ENCODE data around the gene DGKI.

DGKI gene

GRCh38 chr7:137704723-137705122 is 142.1 kb downstream of the DGKI start:
- Histone ChIP-seq H3K36me3 (ENCODE audit: control insufficient read depth in 2 of 2, insufficient read depth in 1 of 2, low read length in 2 of 2) (no peaks in the 10 kb centered on the region), H3K4me3 (ENCODE audit: low read depth, low read length) (no peak overlapping the region), H3K4me1 (ENCODE audit: control insufficient read depth, insufficient read depth, low read length) (no peaks in the 10 kb centered on the region), H3K27ac (ENCODE audit: extremely low read depth, low read depth, low read length) (no peak overlapping the region), H3K9me3 (ENCODE audit: control insufficient read depth, insufficient read depth, low read depth, low read length) (no peaks in the 10 kb centered on the region)
- TF ChIP-seq ZNF132 (tag by site-specific recombination; IDR thresholded peaks at IDR 0.05; ENCODE audit: borderline replicate concordance) (no peak), SETDB1 (IDR thresholded peaks at IDR 0.05; ENCODE audit: insufficient read length, low read length) (peak; percentile 97), TRIM28 (IDR thresholded peaks at IDR 0.05; ENCODE audit: borderline replicate concordance, low read length) (peak; percentile 93), ZNF214 (tag by site-specific recombination; IDR thresholded peaks at IDR 0.05; ENCODE audit: borderline replicate concordance) (no peak), ZNF426 (tag by site-specific recombination; IDR thresholded peaks at IDR 0.05) (no peak), KLF16 (tag by site-specific recombination; IDR thresholded peaks at IDR 0.05) (no peak)
- TF ChIP-seq, protein P1, sequence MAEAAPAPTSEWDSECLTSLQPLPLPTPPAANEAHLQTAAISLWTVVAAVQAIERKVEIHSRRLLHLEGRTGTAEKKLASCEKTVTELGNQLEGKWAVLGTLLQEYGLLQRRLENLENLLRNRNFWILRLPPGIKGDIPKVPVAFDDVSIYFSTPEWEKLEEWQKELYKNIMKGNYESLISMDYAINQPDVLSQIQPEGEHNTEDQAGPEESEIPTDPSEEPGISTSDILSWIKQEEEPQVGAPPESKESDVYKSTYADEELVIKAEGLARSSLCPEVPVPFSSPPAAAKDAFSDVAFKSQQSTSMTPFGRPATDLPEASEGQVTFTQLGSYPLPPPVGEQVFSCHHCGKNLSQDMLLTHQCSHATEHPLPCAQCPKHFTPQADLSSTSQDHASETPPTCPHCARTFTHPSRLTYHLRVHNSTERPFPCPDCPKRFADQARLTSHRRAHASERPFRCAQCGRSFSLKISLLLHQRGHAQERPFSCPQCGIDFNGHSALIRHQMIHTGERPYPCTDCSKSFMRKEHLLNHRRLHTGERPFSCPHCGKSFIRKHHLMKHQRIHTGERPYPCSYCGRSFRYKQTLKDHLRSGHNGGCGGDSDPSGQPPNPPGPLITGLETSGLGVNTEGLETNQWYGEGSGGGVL (tag by site-specific recombination; IDR thresholded peaks at IDR 0.05): no peak
- TF ChIP-seq, protein P2, sequence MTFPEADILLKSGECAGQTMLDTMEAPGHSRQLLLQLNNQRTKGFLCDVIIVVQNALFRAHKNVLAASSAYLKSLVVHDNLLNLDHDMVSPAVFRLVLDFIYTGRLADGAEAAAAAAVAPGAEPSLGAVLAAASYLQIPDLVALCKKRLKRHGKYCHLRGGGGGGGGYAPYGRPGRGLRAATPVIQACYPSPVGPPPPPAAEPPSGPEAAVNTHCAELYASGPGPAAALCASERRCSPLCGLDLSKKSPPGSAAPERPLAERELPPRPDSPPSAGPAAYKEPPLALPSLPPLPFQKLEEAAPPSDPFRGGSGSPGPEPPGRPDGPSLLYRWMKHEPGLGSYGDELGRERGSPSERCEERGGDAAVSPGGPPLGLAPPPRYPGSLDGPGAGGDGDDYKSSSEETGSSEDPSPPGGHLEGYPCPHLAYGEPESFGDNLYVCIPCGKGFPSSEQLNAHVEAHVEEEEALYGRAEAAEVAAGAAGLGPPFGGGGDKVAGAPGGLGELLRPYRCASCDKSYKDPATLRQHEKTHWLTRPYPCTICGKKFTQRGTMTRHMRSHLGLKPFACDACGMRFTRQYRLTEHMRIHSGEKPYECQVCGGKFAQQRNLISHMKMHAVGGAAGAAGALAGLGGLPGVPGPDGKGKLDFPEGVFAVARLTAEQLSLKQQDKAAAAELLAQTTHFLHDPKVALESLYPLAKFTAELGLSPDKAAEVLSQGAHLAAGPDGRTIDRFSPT (tag by site-specific recombination; IDR thresholded peaks at IDR 0.05): no peak
- ChIA-PET POLR2A (no interaction called here), CTCF (interaction anchor here (0.6 kb wide), 1 partner anchor 71 kb away, joined by 3 read pairs; no protein-coding TSS in a partner anchor)

- ChIA-PET POLR2A (no interaction called here), CTCF (no interaction called here)
- TF ChIP-seq KLF8 (tag by site-specific recombination; IDR thresholded peaks at IDR 0.05) (no peak), ZNF350 (tag by site-specific recombination; IDR thresholded peaks at IDR 0.05) (no peak), SP2 (tag by site-specific recombination; IDR thresholded peaks at IDR 0.05) (no peak), ZNF555 (tag by site-specific recombination; conservative IDR thresholded peaks at IDR 0.05) (no peak), ZNF138 (tag by site-specific recombination; IDR thresholded peaks at IDR 0.05; ENCODE audit: borderline replicate concordance) (no peak), BCL11A (tag by site-specific recombination; IDR thresholded peaks at IDR 0.05; ENCODE audit: low read depth) (no peak), ZNF24 (tag by site-specific recombination; IDR thresholded peaks at IDR 0.05) (no peak)
- TF ChIP-seq, protein P3, sequence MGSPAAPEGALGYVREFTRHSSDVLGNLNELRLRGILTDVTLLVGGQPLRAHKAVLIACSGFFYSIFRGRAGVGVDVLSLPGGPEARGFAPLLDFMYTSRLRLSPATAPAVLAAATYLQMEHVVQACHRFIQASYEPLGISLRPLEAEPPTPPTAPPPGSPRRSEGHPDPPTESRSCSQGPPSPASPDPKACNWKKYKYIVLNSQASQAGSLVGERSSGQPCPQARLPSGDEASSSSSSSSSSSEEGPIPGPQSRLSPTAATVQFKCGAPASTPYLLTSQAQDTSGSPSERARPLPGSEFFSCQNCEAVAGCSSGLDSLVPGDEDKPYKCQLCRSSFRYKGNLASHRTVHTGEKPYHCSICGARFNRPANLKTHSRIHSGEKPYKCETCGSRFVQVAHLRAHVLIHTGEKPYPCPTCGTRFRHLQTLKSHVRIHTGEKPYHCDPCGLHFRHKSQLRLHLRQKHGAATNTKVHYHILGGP (tag by site-specific recombination; IDR thresholded peaks at IDR 0.05): no peak
- TF ChIP-seq, protein P4, sequence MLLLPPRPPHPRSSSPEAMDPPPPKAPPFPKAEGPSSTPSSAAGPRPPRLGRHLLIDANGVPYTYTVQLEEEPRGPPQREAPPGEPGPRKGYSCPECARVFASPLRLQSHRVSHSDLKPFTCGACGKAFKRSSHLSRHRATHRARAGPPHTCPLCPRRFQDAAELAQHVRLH (tag by site-specific recombination; IDR thresholded peaks at IDR 0.05): no peak
- TF ChIP-seq, protein P5, sequence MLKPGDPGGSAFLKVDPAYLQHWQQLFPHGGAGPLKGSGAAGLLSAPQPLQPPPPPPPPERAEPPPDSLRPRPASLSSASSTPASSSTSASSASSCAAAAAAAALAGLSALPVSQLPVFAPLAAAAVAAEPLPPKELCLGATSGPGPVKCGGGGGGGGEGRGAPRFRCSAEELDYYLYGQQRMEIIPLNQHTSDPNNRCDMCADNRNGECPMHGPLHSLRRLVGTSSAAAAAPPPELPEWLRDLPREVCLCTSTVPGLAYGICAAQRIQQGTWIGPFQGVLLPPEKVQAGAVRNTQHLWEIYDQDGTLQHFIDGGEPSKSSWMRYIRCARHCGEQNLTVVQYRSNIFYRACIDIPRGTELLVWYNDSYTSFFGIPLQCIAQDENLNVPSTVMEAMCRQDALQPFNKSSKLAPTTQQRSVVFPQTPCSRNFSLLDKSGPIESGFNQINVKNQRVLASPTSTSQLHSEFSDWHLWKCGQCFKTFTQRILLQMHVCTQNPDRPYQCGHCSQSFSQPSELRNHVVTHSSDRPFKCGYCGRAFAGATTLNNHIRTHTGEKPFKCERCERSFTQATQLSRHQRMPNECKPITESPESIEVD (tag by site-specific recombination; IDR thresholded peaks at IDR 0.05): no peak
- no peaks in the 10 kb centered on the region for H3K9me3 ChIP-seq (ENCODE audit: control insufficient read depth, insufficient read depth, low read depth, low read length)
- H3K4me3 ChIP-seq (ENCODE audit: low read depth, low read length): no peak overlapping the region
- no peak overlapping the region for H3K27ac ChIP-seq (ENCODE audit: extremely low read depth, low read depth, low read length)
- no peaks in the 10 kb centered on the region for H3K36me3 ChIP-seq (ENCODE audit: control insufficient read depth in 2 of 2, insufficient read depth in 1 of 2, low read length in 2 of 2)
- H3K4me1 ChIP-seq (ENCODE audit: control insufficient read depth, insufficient read depth, low read length): no peaks in the 10 kb centered on the region
Measured at GRCh38 chr7:137703291-137704010, 143.3 kb downstream of the DGKI start.
